GM19193 (cell line): Measurements from ENCODE around the gene MLEC.

Source experiments
- POLR2A ChIP-seq: IDR thresholded peaks from 4 replicates; pipeline ENCODE4 v1.6.1; 2011; ENCODE audit not compliant: insufficient read depth, insufficient read length; ENCODE audit errors: extremely low read depth

The MLEC gene, protein sequence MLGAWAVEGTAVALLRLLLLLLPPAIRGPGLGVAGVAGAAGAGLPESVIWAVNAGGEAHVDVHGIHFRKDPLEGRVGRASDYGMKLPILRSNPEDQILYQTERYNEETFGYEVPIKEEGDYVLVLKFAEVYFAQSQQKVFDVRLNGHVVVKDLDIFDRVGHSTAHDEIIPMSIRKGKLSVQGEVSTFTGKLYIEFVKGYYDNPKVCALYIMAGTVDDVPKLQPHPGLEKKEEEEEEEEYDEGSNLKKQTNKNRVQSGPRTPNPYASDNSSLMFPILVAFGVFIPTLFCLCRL

DNA sequence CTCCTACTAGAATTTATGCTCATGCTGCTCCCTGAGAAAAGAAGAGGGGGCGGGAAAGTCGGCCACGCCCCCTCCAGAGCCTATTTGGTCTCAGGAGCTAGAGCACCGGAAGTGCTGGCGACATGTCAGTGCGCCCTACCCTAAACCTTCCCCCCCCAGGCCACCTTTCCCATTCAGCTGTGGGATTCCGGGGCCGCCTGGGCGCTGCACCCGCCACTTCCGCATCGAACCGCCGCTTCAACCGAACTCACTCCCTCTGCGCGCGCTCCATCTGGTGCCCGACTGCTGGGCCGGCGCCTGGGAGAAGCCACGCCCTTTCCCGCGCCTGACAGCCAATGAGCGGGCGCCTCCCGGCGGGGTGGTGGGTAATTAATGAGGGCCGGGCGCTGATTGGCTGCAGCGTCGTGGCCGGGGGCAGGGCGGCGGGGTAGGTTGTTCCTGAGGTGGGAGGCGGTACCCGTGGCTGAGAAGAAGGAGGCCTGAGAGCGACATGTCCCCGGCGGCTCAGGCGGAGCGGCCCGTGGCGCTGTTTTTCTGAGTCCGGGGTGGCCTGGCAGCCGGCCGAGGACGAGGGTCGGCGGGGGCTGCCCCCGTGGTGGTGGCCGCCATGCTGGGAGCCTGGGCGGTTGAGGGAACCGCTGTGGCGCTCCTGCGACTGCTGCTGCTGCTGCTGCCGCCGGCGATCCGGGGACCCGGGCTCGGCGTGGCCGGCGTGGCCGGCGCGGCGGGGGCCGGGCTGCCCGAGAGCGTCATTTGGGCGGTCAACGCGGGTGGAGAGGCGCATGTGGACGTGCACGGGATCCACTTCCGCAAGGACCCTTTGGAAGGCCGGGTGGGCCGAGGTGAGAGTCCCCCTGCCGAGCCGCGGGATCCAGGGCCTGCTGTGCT is at the start of gene MLEC:
Gene MLEC, plus strand, starts transcription at position 460 of the 888 bp plus-strand sequence. Its CDS starts 148 bp downstream, at position 608.
- TF ChIP-seq POLR2A: peak; percentile 83

DNA sequence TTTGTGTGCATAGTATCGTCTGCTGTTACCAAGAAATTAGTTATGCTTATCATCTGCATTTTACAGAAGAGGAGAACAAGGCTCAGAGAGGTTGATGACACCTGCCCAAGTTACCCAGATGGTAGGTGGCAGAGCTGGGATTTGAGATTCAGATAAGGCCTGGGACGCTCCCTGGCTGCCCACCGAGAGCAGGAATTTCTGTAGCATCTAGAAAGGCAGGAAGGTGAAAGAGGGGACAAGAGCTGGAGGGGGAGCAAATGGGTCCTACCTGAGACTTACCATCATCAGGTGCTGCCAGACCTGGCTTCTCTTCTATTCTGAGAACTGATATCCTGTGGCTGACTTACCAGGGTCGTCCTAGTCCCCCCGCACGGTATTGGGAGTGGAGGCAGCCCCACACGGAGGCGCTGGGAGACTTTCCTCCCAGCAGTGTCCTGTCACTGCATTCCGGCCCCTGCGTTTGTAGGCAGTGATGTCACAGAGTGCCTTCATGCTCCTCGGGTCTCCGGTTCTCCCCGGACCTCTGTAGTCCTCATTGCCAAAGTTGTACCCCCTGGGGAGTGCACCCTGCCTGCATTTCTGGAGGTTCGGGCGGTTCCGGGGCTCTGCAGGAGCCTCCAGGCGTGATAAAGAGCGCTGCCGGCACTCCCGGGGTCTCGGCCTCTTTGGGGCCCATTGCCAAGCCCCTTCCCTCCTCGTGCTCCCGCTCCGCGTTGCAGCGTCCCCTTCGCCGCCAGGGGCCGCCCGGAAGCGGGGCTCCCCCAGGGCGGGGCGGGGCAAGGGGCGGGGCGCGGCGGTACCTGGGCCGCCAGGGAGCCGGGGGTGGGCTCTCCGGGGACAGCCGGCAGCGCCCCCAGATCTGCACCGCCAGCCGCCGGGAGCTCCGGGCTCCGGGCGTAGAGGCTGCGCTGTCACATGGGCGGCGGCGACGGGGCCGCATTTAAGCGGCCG is 46.9 kb upstream of the MLEC start, which contains the start of gene CABP1:
Gene CABP1, plus strand, starts transcription at position 856 of the 951 bp plus-strand sequence. Its CDS starts 60 bp downstream, at position 916.
- TF ChIP-seq POLR2A: no peak

DNA sequence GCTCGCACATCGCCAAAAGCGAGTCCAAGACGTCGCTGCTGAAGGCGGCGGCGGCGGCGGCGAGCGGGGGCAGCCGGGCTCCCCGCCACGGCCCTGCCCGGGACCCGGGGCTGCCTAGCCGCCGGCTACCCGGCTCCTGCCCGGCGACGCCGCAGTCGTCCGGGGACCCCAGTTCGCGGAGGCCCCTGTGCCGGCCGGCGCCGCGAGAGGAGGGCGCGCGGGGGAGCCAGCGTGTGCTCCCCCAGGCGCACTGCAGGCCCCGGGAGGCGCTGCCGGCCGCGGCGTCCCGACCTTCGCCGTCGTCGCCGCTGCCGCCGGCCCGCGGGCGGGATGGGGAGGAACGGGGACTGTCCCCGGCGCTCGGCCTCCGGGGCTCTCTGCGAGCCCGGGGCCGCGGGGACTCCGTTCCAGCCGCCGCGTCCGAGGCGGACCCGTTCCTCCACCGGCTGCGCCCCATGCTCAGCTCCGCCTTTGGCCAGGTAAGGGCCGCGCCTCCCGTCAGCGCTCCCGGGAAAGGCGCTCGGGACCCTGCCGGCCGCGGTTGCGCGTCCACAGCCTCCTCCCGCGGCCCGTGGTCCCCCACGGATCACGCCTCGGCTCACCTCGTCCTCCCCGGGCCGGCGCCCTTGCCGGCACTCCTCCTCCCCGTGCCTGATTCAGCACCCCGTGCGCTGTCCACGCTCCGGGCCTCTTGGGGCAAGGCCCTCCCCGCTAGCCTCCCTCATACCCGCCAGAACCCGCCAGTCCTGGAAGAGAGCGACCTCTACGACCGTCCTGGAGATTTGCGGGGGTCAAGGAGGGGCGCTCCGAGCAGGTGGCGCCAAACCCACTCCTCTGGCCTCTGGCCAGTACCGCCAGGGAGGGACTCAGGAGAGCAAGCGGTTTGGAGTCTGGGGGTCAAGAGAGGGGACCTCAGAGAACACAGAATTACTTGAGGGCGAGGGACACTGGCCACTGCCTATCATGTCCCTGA is 45.8 kb upstream of the MLEC start:
- TF ChIP-seq POLR2A: no peak

DNA sequence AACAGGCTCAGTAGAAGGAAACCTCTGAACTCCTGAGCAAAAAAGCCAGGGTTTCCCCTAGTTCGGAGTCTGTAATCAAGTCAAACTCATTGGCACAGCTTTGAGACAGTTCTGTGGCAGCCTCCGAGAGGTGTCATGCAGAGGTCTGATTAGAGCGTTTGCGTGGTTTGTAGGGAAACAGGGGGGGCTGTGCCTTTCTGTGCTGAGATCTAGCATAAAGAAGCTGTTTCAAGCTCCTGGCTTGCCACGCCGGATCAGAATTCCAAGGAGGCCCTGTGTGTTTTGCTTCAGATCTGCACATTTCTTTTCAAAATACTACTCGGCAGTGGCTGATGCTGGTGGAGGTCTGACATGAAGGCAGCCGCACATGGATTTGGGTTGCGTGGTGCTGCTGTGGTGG is 44.8 kb upstream of the MLEC start:
- TF ChIP-seq POLR2A: no peak

DNA sequence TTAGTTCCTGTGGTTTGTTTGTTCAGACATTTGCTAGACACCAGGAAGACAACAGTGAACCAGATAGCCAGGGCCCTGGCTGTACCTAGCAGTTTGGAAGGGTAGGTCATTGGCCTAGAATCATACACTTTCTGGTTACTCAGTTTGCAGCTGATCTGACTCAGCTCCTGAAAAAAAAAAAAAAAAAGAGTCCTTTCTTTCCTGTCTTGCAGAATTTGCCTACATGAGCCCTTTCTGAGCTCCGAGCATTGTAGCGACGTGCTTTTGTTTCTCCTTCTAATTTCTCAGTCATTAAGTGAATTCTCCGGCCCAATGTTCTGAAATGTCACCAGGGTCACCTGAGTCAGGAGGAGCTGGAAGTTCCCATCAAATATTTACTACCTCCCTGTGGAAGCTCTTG is 44.1 kb upstream of the MLEC start:
- no peak for TF ChIP-seq POLR2A

DNA sequence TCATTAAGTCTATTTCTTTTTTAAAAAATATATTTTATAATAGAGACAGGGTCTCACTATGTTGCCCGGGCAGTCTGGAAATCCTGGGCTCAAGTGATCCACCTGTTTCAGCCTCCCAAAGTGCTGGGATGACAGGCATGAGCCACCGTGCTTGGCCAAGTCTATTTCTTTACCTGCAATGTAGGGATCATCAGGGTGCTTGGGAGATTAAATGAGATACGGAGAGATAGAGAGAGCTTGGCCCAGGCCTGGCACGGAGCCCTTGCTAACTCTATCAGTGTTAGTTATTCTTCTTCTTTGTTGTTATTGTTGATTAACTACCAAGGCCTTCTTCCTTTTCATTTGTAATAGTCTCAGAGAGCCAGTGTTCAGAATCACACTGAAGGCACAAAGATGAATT is 43.4 kb upstream of the MLEC start:
- TF ChIP-seq POLR2A: no peak

DNA sequence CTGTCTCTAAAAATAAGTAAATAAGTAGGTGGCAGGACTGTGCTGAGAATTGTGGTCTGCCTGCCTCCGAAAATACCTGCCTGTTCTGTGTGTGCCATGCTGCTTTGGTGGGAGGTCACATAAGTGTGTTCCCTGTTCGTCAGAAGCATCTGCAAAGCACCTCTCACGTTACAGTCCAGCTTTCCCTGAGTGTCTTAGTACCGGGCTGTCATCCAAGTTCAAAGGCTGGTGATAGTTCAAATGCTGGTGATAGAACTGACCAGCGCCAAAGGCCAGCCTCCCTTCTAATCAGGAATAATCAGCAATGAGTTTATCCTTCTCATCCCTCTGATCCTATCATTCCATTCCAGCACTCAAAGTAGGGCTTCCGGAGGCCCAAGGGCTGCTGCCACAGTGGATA is 40.9 kb upstream of the MLEC start:
- no peak for TF ChIP-seq POLR2A

DNA sequence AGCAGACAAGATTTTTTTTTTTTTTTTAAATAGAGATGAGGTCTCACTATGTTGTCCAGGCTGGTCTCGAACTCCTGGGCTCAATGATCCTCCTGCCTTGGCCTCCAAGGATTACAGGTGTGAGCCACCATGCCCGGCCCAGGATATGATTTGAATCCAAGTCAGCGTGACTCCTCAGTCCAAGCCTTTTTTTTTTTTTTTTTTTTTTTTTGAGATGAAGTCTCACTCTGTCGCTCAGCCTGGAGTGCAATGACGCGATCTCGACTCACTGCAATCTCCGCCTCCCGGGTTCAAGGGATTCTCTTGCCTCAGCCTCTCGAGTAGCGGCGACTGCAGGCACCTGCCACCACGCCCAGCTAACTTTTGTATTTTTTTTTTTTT is 39.6 kb upstream of the MLEC start:
- no peak for TF ChIP-seq POLR2A

DNA sequence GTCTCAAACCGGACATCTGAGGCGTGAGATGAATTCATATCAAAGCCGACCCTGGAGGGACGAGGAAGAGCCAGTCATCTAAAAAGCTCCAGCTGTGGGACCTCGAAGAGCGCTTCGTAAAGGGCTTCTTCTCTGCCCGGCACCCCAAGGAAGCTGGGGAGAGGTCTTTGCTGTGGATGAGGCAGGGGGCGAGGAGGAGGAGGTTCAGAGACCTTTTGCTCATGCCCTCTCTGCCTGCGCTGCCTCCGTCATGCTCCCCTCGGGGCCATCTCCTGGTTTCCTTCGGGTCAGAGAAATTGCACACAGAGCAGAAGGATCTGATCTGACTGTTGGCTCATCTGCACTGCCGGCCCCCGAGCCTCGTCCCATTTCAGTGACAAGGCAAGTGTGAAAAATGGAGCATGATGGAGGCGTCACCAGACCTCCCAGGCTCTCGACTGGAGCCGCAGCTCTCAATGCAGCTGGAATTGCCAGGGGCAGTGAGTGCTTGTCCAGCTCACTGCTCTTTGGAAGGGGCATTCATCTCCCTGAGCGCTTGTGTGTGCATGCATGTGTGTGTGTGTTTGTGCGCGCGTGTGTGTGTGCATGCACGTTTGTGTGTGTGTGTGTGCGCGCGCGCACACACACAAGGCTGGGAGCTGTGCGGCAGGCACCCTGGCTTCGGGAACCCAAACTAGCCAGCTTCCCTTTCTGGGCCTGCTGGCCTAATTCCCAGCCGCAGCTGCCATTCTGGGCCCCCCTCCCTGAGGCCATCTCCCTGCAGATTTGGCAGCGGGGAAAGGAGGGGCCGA is 37.3 kb upstream of the MLEC start:
- no peak for TF ChIP-seq POLR2A

DNA sequence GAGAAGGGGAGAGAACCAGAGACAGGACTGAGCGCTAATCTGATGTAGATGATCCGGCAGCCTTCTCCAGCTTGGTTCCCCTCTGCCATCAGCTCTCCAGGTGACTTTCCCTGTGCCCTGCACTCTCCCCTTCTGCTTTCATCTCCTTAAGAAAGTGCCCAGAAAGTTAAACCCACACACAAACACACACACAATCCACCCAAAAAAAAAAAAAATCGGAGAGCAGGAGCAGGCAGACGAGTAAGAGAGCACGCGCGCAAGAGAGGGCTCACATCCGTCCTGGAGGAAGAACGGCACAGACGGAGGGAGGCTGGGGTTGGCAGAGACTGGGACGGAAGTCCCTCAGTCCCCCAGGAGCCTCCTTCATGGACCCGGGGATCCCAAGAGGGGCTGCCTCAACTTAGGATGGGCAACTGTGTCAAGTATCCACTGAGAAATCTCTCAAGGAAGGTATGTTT is 36.7 kb upstream of the MLEC start:
- no peak for TF ChIP-seq POLR2A

DNA sequence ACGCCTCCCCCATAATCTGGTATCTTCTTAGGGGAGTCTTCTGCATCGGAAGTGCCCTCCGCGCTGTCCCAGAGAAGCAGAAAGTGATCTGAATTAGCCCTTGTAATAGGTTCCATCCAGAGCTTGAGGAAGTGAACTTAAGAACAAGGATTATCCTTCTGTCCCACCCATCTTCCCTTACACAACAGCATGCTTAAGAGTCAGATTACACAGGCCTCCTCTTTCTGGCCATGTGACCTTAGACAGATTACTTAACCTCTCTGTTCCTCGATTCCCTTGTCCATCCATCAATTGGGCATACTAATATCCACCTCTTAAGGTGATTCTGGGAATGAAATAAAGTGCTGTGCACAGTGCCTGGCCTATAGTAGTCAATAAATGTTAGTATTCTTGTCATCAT is 35.1 kb upstream of the MLEC start:
- no peak for TF ChIP-seq POLR2A

DNA sequence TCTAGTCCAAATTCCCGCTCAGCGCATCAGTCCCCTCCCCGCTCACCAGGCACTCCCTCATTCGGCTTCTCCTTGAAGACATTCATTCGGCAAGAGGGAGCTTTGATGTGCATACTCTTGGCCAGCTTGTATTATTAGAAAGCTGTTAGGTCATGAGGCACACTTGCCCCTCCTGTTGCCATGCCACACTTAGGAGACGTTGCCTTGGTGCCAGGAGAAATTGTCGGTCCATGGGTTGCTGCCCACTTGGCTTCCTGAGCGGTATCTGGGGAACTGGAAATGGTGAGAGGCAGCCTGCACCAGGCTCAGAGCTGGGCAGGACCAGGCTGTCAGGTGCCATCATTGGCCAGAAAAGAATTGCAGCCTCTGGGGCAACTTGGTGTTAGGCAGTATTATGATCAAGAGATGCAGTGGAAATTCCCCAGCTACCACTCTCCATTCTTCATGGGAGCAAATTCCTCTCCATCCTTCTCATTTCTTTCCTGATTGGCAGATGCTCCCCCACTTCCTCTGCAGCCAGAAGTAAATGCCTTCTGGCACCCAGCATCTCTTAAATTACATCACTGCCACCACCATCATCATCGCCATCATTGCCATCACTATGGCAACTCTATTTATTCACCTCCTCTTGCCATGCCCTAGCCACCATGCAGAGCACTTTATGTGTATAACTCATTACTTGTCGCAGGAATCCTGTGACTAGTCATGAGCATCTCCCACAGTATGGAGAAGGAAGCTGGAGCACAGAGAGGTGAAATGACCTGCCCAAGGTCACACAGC is 34.1 kb upstream of the MLEC start:
- TF ChIP-seq POLR2A: no peak

DNA sequence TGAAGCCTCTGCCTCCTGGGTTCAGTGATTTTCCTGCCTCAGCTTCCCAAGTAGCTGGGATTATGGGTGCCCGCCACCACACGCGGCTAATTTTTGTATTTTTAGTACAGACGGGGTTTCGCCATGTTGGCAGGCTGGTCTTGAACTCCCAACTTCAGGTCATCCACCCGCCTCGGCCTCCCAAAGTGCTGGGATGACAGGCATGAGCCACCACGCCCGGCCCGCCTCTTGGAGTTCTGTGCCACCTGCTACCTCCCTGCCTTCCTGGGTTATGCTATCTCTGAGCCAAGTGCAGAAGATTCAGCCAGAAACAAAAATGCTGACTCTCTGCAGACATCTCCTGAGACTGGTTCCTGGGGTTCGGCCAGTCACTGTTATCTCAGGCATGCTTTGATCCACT is 33.3 kb upstream of the MLEC start:
- no peak for TF ChIP-seq POLR2A

DNA sequence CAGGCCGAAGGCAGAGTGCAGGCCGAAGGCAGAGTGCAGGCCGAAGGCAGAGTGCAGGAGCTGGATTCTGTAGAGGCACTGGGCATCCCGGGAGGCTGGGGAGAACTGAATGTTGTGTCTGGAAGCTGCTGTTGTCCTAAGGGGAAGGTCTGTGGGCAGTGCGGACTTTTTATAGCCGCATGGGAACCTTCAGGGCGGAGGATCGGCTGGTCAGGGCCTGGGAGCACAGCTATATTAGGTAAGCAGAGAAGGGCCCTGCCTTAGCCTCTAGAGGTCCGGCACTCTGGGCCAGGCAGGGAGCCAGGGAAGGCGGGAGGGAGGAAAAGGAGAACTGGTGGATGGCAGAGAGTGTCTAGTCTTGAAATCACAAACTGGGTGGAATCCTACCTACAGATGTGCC is 32.3 kb upstream of the MLEC start:
- TF ChIP-seq POLR2A: no peak
